Vagina (tissue), 2 donors: ENCODE results near the gene TMSB15C. TPM values are rescaled to one million over a fixed set of nuclear protein-coding genes. Genes with fewer than 3 reads are reported as not detected.

Experiments
- DNase-seq, 2 donors: peaks; one replicate each; pipeline ENCODE4 v3.0.0-alpha.2; 2017; ENCODE audit errors: extremely low spot score in 2 of 2
- H3K27ac ChIP-seq: fragments of 200-600 bp; sonication (generic); one replicate; pipeline ENCODE4 v1.5.1; 2019
- H3K27me3 ChIP-seq: fragments of 200-600 bp; sonication (generic); one replicate; pipeline ENCODE4 v1.5.1; 2019
- H3K36me3 ChIP-seq, 2 donors: fragments of 200-600 bp; sonication (generic); one replicate each; pipeline ENCODE4 v1.5.1; 2017 to 2019
- H3K4me1 ChIP-seq: fragments of 200-600 bp; sonication (generic); one replicate; pipeline ENCODE4 v1.5.1; 2019
- H3K4me3 ChIP-seq, 2 donors: fragments of 200-600 bp; sonication (generic); 1 replicate in 1 of 2; 2 replicates in 1 of 2; pipeline ENCODE4 v1.5.1; 2016 to 2019
- H3K9me3 ChIP-seq: fragments of 200-600 bp; sonication (generic); one replicate; pipeline ENCODE4 v1.5.1; 2019
- CTCF ChIP-seq, 3 experiments: fragments of 450-650 bp in 2 of 3; fragments of 200-600 bp in 1 of 3; sonication (generic) in 1 of 3; IDR thresholded peaks; one replicate each; pipeline ENCODE4 v1.5.1; 2017 to 2019; ENCODE audit warnings: antibody characterized with exemption in 3 of 3, mild to moderate bottlenecking in 2 of 3, moderate library complexity in 2 of 3
- POLR2A ChIP-seq, 2 donors: fragments of 450-650 bp; IDR thresholded peaks; one replicate each; pipeline ENCODE4 v1.6.1; 2017; ENCODE audit warnings: antibody characterized with exemption in 2 of 2, mild to moderate bottlenecking in 2 of 2, moderate library complexity in 2 of 2
- POLR2AphosphoS5 ChIP-seq, 2 donors: sonication (generic); formaldehyde crosslinking; IDR thresholded peaks; one replicate each; pipeline ENCODE4 v1.9.0; 2017; ENCODE audit warnings: antibody characterized with exemption in 2 of 2, mild to moderate bottlenecking in 2 of 2, low read depth in 1 of 2; ENCODE audit not compliant: insufficient read depth in 1 of 2
- intact Hi-C: fragments of 100-400 bp; cut with DNase I; formaldehyde crosslinking; loops from one replicate; pipeline ENCODE4 v1.15.1; 2023
- total RNA-seq: library from RNA; depleted of rRNA; stranded (reverse); fragments of >200 nt; gene quantifications from one replicate; pipeline ENCODE4 v1.2.3, GENCODE V29; 2016

Gene TMSB15C
- total RNA-seq, 1 donor from 2014 or later = 4.7 TPM

- no peaks in the 10 kb centered on the region for H3K27me3 ChIP-seq
- no peak for DNase-seq
- TF ChIP-seq POLR2AphosphoS5 (IDR thresholded peaks at IDR 0.05; ENCODE audit: insufficient read depth in 1 of 2, low read depth in 1 of 2) (no peak), POLR2A (IDR thresholded peaks at IDR 0.05) (no peak), CTCF (IDR thresholded peaks at IDR 0.05) (no peak)
- no peaks in the 10 kb centered on the region for H3K4me1 ChIP-seq
- H3K27ac ChIP-seq = no peak overlapping the region
- intact Hi-C loops = no loop called here
- H3K9me3 ChIP-seq = no peaks in the 10 kb centered on the region
- H3K4me3 ChIP-seq = no peak overlapping the region
- no peaks in the 10 kb centered on the region for H3K36me3 ChIP-seq
These were observed 22.9 kb upstream of the TMSB15C start for GRCh38 chrX:104098919-104099318.

- H3K27me3 ChIP-seq = no peaks in the 10 kb centered on the region
- intact Hi-C loops = no loop called here
- H3K27ac ChIP-seq = no peak overlapping the region
- no peaks in the 10 kb centered on the region for H3K36me3 ChIP-seq
- H3K9me3 ChIP-seq = no peaks in the 10 kb centered on the region
- TF ChIP-seq CTCF (IDR thresholded peaks at IDR 0.05) (peak; percentile 41 to 67 (median 48)), POLR2AphosphoS5 (IDR thresholded peaks at IDR 0.05; ENCODE audit: insufficient read depth in 1 of 2, low read depth in 1 of 2) (no peak), POLR2A (IDR thresholded peaks at IDR 0.05) (no peak)
- no peaks in the 10 kb centered on the region for H3K4me1 ChIP-seq
- H3K4me3 ChIP-seq = no peak overlapping the region
- DNase-seq = no peak
These were observed 22.2 kb upstream of the TMSB15C start for GRCh38 chrX:104098151-104098808.

- DNase-seq = no peak
- H3K27ac ChIP-seq = no peak overlapping the region
- H3K9me3 ChIP-seq = no peaks in the 10 kb centered on the region
- H3K27me3 ChIP-seq = no peaks in the 10 kb centered on the region
- TF ChIP-seq CTCF (IDR thresholded peaks at IDR 0.05) = no peak
- no peak for TF ChIP-seq POLR2AphosphoS5 (IDR thresholded peaks at IDR 0.05; ENCODE audit: insufficient read depth in 1 of 2, low read depth in 1 of 2)
- no peak for TF ChIP-seq POLR2A (IDR thresholded peaks at IDR 0.05)
- H3K4me1 ChIP-seq = no peaks in the 10 kb centered on the region
- no peak overlapping the region for H3K4me3 ChIP-seq
- intact Hi-C loops = no loop called here
- H3K36me3 ChIP-seq = no peaks in the 10 kb centered on the region
These were observed 9.9 kb upstream of the TMSB15C start for GRCh38 chrX:104085919-104086318.

GRCh38 chrX:104085477-104085876 is 9.4 kb upstream of the TMSB15C start:
- no peaks in the 10 kb centered on the region for H3K27me3 ChIP-seq
- H3K9me3 ChIP-seq = no peaks in the 10 kb centered on the region
- intact Hi-C loops = no loop called here
- TF ChIP-seq POLR2A (IDR thresholded peaks at IDR 0.05) (no peak), POLR2AphosphoS5 (IDR thresholded peaks at IDR 0.05; ENCODE audit: insufficient read depth in 1 of 2, low read depth in 1 of 2) (no peak), CTCF (IDR thresholded peaks at IDR 0.05) (no peak)
- H3K4me1 ChIP-seq = no peaks in the 10 kb centered on the region
- no peak overlapping the region for H3K27ac ChIP-seq
- no peaks in the 10 kb centered on the region for H3K36me3 ChIP-seq
- no peak overlapping the region for H3K4me3 ChIP-seq
- DNase-seq = no peak

- Histone ChIP-seq H3K4me1 (no peaks in the 10 kb centered on the region), H3K27ac (no peak overlapping the region), H3K36me3 (no peaks in the 10 kb centered on the region), H3K9me3 (no peaks in the 10 kb centered on the region), H3K4me3 (no peak overlapping the region), H3K27me3 (no peaks in the 10 kb centered on the region)
- DNase-seq = no peak
- intact Hi-C loops = no loop called here
- no peak for TF ChIP-seq POLR2AphosphoS5 (IDR thresholded peaks at IDR 0.05; ENCODE audit: insufficient read depth in 1 of 2, low read depth in 1 of 2)
- no peak for TF ChIP-seq POLR2A (IDR thresholded peaks at IDR 0.05)
- TF ChIP-seq CTCF (IDR thresholded peaks at IDR 0.05) = no peak
These were observed 8.7 kb upstream of the TMSB15C start for GRCh38 chrX:104084534-104085277.
